ENCODE results near the gene TNFRSF11A. TPM values are rescaled to one million over a fixed set of nuclear protein-coding genes. Genes with fewer than 3 reads are reported as not detected.

Gene TNFRSF11A
- total RNA-seq, 2 experiments from 2014 or later: 1.7 TPM

GRCh38 chr18:62371436-62371835 lies 46.3 kb downstream of the TNFRSF11A start:
- no peak overlapping the region for H3K27ac Mint-ChIP-seq

GRCh38 chr18:62372156-62372555 lies 47.0 kb downstream of the TNFRSF11A start:
- ChIA-PET POLR2A (no interaction called here), CTCF (interaction anchor here (1.7 kb wide), 1 partner anchor 14 kb away, joined by 4 read pairs; no protein-coding TSS in a partner anchor)
- no peak overlapping the region for H3K27ac Mint-ChIP-seq
- H3K4me3 ChIP-seq (ENCODE audit: low read length): no peak overlapping the region
- TF ChIP-seq CTCF (IDR thresholded peaks at IDR 0.05): no peak
- no peaks in the 10 kb centered on the region for H3K4me1 ChIP-seq (ENCODE audit: insufficient read depth, low read length)
- H3K9me3 Mint-ChIP-seq: no peaks in the 10 kb centered on the region
- no peaks in the 10 kb centered on the region for H3K27me3 Mint-ChIP-seq
- H3K27ac ChIP-seq (ENCODE audit: low read depth in 1 of 2, low read length in 2 of 2): no peak overlapping the region
- no peaks in the 10 kb centered on the region for H3K9me3 ChIP-seq (ENCODE audit: control insufficient read depth in 1 of 2, insufficient read depth in 1 of 2, low read length in 2 of 2)
- intact Hi-C loops (cut with DNase I, micrococcal nuclease): no loop called here
- H3K4me3 Mint-ChIP-seq: no peak overlapping the region
- H3K36me3 Mint-ChIP-seq (ENCODE audit: low read depth): no peaks in the 10 kb centered on the region
- peaks cover 4% of the 10 kb centered on the region for H3K4me1 Mint-ChIP-seq (ENCODE audit: low read depth)
- H3K36me3 ChIP-seq (ENCODE audit: insufficient read depth, low read length): no peaks in the 10 kb centered on the region
- no peak for DNase-seq
- no peak for ATAC-seq (ENCODE audit: poor library complexity)
- no peaks in the 10 kb centered on the region for H3K27me3 ChIP-seq (ENCODE audit: control insufficient read depth in 1 of 2, insufficient read depth in 2 of 2, low read length in 2 of 2)

More at GRCh38 chr18:62371436-62371835, 46.3 kb downstream of the TNFRSF11A start:
- intact Hi-C loops (cut with DNase I, micrococcal nuclease): no loop called here
- H3K27me3 ChIP-seq (ENCODE audit: control insufficient read depth in 1 of 2, insufficient read depth in 2 of 2, low read length in 2 of 2): no peaks in the 10 kb centered on the region
- H3K36me3 ChIP-seq (ENCODE audit: insufficient read depth, low read length): no peaks in the 10 kb centered on the region
- CTCF ChIA-PET: no interaction called here
- DNase-seq: no peak
- Mint-ChIP-seq H3K36me3 (ENCODE audit: low read depth) (no peaks in the 10 kb centered on the region), H3K4me1 (ENCODE audit: low read depth) (peaks cover 4% of the 10 kb centered on the region), H3K4me3 (no peak overlapping the region), H3K9me3 (no peaks in the 10 kb centered on the region), H3K27me3 (no peaks in the 10 kb centered on the region)
- H3K9me3 ChIP-seq (ENCODE audit: control insufficient read depth in 1 of 2, insufficient read depth in 1 of 2, low read length in 2 of 2): no peaks in the 10 kb centered on the region
- TF ChIP-seq CTCF (IDR thresholded peaks at IDR 0.05): no peak
- H3K4me1 ChIP-seq (ENCODE audit: insufficient read depth, low read length): no peaks in the 10 kb centered on the region
- no peak overlapping the region for H3K4me3 ChIP-seq (ENCODE audit: low read length)
- no peak overlapping the region for H3K27ac ChIP-seq (ENCODE audit: low read depth in 1 of 2, low read length in 2 of 2)
- POLR2A ChIA-PET: no interaction called here
- no peak for ATAC-seq (ENCODE audit: poor library complexity)

- no peaks in the 10 kb centered on the region for H3K36me3 ChIP-seq (ENCODE audit: insufficient read depth, low read length)
- H3K9me3 ChIP-seq (ENCODE audit: control insufficient read depth in 1 of 2, insufficient read depth in 1 of 2, low read length in 2 of 2): no peaks in the 10 kb centered on the region
- intact Hi-C loops (cut with DNase I, micrococcal nuclease): no loop called here
- H3K9me3 Mint-ChIP-seq: no peaks in the 10 kb centered on the region
- no peaks in the 10 kb centered on the region for H3K4me1 ChIP-seq (ENCODE audit: insufficient read depth, low read length)
- H3K27ac Mint-ChIP-seq: no peak overlapping the region
- DNase-seq (no peak), ATAC-seq (ENCODE audit: poor library complexity) (no peak)
- no peak overlapping the region for H3K4me3 ChIP-seq (ENCODE audit: low read length)
- no peaks in the 10 kb centered on the region for H3K27me3 ChIP-seq (ENCODE audit: control insufficient read depth in 1 of 2, insufficient read depth in 2 of 2, low read length in 2 of 2)
- no peak overlapping the region for H3K4me3 Mint-ChIP-seq
- ChIA-PET POLR2A (no interaction called here), CTCF (interaction anchor here (1.7 kb wide), 1 partner anchor 13 kb away, joined by 4 read pairs; no protein-coding TSS in a partner anchor)
- H3K36me3 Mint-ChIP-seq (ENCODE audit: low read depth): no peaks in the 10 kb centered on the region
- no peaks in the 10 kb centered on the region for H3K27me3 Mint-ChIP-seq
- peaks cover 4% of the 10 kb centered on the region for H3K4me1 Mint-ChIP-seq (ENCODE audit: low read depth)
- no peak overlapping the region for H3K27ac ChIP-seq (ENCODE audit: low read depth in 1 of 2, low read length in 2 of 2)
- TF ChIP-seq CTCF (IDR thresholded peaks at IDR 0.05): no peak
These were observed 47.8 kb downstream of the TNFRSF11A start for GRCh38 chr18:62372882-62373281.

Measured in CD4-positive, alpha-beta T cell (primary cell).